Liver (tissue), 9 donors: ENCODE data around the gene CPED1. TPM values are rescaled to one million over a fixed set of nuclear protein-coding genes. Genes with fewer than 3 reads are reported as not detected.

ENCODE experiments used
- DNase-seq: peaks from one replicate; pipeline ENCODE4 v3.0.0-alpha.2; 2017; ENCODE audit warnings: low spot score
- H3K27ac ChIP-seq, 2 donors: one replicate each; pipeline ENCODE4 v1.7.0; 2013; ENCODE audit warnings: inconsistent platforms in 2 of 2, low read length in 2 of 2, control low read depth in 1 of 2, low read depth in 1 of 2, mild to moderate bottlenecking in 1 of 2
- H3K27me3 ChIP-seq, 4 donors: one replicate each; pipeline versions ENCODE4 v1.6.1 to v1.7.0; 2013; ENCODE audit warnings: low read length in 3 of 4, inconsistent platforms in 1 of 4, mild to moderate bottlenecking in 1 of 4, moderate library complexity in 1 of 4; ENCODE audit not compliant: control insufficient read depth in 4 of 4, insufficient read depth in 4 of 4
- H3K36me3 ChIP-seq, 4 donors: one replicate each; pipeline versions ENCODE4 v1.6.1 to v1.7.0; 2013; ENCODE audit warnings: low read length in 3 of 4, mild to moderate bottlenecking in 3 of 4, low read depth in 1 of 4, moderate library complexity in 1 of 4; ENCODE audit not compliant: control insufficient read depth in 4 of 4, insufficient read depth in 3 of 4
- H3K4me1 ChIP-seq, 4 donors: one replicate each; pipeline versions ENCODE4 v1.6.1 to v1.7.0; 2013; ENCODE audit warnings: low read length in 3 of 4, mild to moderate bottlenecking in 3 of 4, moderate library complexity in 1 of 4; ENCODE audit not compliant: control insufficient read depth in 4 of 4, insufficient read depth in 4 of 4
- H3K4me3 ChIP-seq, 3 donors: one replicate each; pipeline versions ENCODE4 v1.6.1 to v1.7.0; 2013; ENCODE audit warnings: low read length in 3 of 3, control low read depth in 1 of 3, low read depth in 1 of 3, mild to moderate bottlenecking in 1 of 3
- H3K9ac ChIP-seq, 2 donors: one replicate each; pipeline ENCODE4 v1.7.0; 2013; ENCODE audit warnings: low read length in 2 of 2, mild to moderate bottlenecking in 2 of 2, moderate library complexity in 2 of 2, control low read depth in 1 of 2, low read depth in 1 of 2
- H3K9me3 ChIP-seq, 4 donors: one replicate each; pipeline versions ENCODE4 v1.6.1 to v1.7.0; 2013; ENCODE audit warnings: low read length in 3 of 4; ENCODE audit not compliant: control insufficient read depth in 4 of 4
- EGR1 ChIP-seq, 2 donors: IDR thresholded peaks; 2 replicates each; pipeline ENCODE4 v1.6.1; 2016 to 2018; ENCODE audit warnings: antibody characterized with exemption in 2 of 2, low read depth in 2 of 2
- GABPA ChIP-seq, 2 donors: IDR thresholded peaks in 1 of 2; conservative IDR thresholded peaks in 1 of 2; 2 replicates each; pipeline ENCODE4 v1.6.1; 2016; ENCODE audit warnings: antibody characterized with exemption in 2 of 2, mild to moderate bottlenecking in 1 of 2, moderate library complexity in 1 of 2
- HNF4G ChIP-seq: IDR thresholded peaks from 2 replicates; pipeline ENCODE4 v1.6.1; 2016; ENCODE audit warnings: antibody characterized with exemption
- JUND ChIP-seq, 2 donors: IDR thresholded peaks; 2 replicates each; pipeline ENCODE4 v1.6.1; 2016; ENCODE audit warnings: antibody characterized with exemption in 2 of 2
- RAD21 ChIP-seq, 2 donors: IDR thresholded peaks; 2 replicates each; pipeline ENCODE4 v1.6.1; 2016; ENCODE audit warnings: antibody characterized with exemption in 2 of 2, mild to moderate bottlenecking in 2 of 2
- SP1 ChIP-seq: IDR thresholded peaks from 2 replicates; pipeline ENCODE4 v1.6.1; 2018; ENCODE audit warnings: antibody characterized with exemption, mild to moderate bottlenecking
- TAF1 ChIP-seq: conservative IDR thresholded peaks from 2 replicates; pipeline ENCODE4 v1.6.1; 2016; ENCODE audit warnings: antibody characterized with exemption, mild to moderate bottlenecking
- YY1 ChIP-seq: IDR thresholded peaks from 2 replicates; pipeline ENCODE4 v1.6.1; 2016; ENCODE audit warnings: antibody characterized with exemption, mild to moderate bottlenecking
- WGBS: extraction: QIAGEN DNeasy Blood & Tissue Kit; methylation state at CpG from one replicate; pipeline ENCODE4 v1.1.7; 2013; 5-methylcytosine and 5-hydroxymethylcytosine counted together
- polyA plus RNA-seq, 2 donors: library from polyadenylated mRNA; stranded (reverse) in 1 of 2; unstranded in 1 of 2; fragments of 200-250 nt in 1 of 2; fragments of >200 nt in 1 of 2; fragmentation: Nextera tagmentation in 1 of 2; extraction: Ambion mirVana in 1 of 2; gene quantifications; one replicate each; pipeline versions ENCODE4 v1.2.1 to v1.2.3, GENCODE V29; 2013 to 2015
- total RNA-seq, 2 donors: library from RNA; depleted of rRNA; stranded (reverse); fragments of >200 nt; gene quantifications; one replicate each; pipeline ENCODE4 v1.2.3, GENCODE V29; 2014
- TF ChIP-seq, protein P1 (sequence below): fragments of 150-350 bp; IDR thresholded peaks from 2 replicates; pipeline ENCODE4 v1.5.1; 2017; ENCODE audit warnings: improper control_type of control experiment, low read depth, low read length; ENCODE audit not compliant: missing input control
- TF ChIP-seq, protein P2 (sequence below): IDR thresholded peaks from 2 replicates; pipeline ENCODE4 v1.6.1; 2016; ENCODE audit warnings: antibody characterized with exemption, mild to moderate bottlenecking
- TF ChIP-seq, protein P3 (sequence below): IDR thresholded peaks from 2 replicates; pipeline ENCODE4 v1.6.1; 2016; ENCODE audit warnings: antibody characterized with exemption
- donor health status: healthy.
- donor health status: healthy.
- donor health status: healthy.
- donor health status: healthy.
- donor health status: healthy.

The CPED1 gene
- total and polyA plus RNA-seq, 4 donors: 8.5 to 58.0 (median 14.6) TPM

DNA sequence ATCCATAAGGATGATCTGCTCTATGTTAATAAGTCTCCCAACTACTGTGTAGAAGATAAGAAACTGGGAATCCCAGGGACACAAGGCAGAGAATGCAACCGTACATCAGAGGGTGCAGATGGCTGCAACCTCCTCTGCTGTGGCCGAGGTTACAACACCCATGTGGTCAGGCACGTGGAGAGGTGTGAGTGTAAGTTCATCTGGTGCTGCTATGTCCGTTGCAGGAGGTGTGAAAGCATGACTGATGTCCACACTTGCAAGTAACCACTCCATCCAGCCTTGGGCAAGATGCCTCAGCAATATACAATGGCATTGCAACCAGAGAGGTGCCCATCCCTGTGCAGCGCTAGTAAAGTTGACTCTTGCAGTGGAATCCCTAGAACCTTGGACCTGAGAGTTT, 350.6 kb downstream of the CPED1 start:
- peaks cover 0 to 1% (median 0%) of the 10 kb centered on the region in 4 donors for H3K36me3 ChIP-seq
- peaks cover 0 to 7% (median 0%) of the 10 kb centered on the region in 4 donors for H3K27me3 ChIP-seq
- H3K4me3 ChIP-seq: no peak overlapping the region
- WGBS: 81% methylated on average over 5 of the region's 5 CpGs
- H3K4me1 ChIP-seq: peaks cover 0 to 7% (median 3%) of the 10 kb centered on the region in 4 donors
- no peak overlapping the region for H3K27ac ChIP-seq
- no peaks in the 10 kb centered on the region for H3K9me3 ChIP-seq
- TF ChIP-seq, protein P1, sequence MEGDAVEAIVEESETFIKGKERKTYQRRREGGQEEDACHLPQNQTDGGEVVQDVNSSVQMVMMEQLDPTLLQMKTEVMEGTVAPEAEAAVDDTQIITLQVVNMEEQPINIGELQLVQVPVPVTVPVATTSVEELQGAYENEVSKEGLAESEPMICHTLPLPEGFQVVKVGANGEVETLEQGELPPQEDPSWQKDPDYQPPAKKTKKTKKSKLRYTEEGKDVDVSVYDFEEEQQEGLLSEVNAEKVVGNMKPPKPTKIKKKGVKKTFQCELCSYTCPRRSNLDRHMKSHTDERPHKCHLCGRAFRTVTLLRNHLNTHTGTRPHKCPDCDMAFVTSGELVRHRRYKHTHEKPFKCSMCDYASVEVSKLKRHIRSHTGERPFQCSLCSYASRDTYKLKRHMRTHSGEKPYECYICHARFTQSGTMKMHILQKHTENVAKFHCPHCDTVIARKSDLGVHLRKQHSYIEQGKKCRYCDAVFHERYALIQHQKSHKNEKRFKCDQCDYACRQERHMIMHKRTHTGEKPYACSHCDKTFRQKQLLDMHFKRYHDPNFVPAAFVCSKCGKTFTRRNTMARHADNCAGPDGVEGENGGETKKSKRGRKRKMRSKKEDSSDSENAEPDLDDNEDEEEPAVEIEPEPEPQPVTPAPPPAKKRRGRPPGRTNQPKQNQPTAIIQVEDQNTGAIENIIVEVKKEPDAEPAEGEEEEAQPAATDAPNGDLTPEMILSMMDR: no peak
- TF ChIP-seq HNF4G (no peak), EGR1 (IDR thresholded peaks at IDR 0.05; ENCODE audit: low read depth in 2 of 2) (no peak), SP1 (no peak), YY1 (no peak)
- no peak overlapping the region for H3K9ac ChIP-seq
- no peak for DNase-seq

DNA sequence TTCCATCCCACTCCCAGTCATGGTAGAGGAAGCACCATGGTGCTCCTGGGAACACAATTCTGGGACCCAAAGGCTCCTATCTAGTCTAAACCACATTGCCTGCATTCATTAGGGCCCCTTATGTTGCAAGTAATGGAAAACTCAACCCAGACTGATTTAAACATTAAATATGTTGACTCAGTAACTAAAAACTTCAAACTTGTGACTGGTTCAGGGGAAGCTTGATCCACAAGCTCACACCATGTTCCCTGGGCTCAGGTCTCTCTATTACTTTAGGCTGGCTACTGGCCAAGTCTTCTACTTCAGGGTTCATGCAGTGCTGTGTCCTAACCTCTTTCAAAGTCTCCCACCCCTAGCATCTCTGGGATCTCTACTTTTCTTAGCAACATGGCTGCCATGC, 353.4 kb downstream of the CPED1 start:
- Histone ChIP-seq H3K4me3 (no peak overlapping the region), H3K27me3 (no peaks in the 10 kb centered on the region), H3K27ac (no peak overlapping the region), H3K9ac (no peak overlapping the region), H3K9me3 (no peaks in the 10 kb centered on the region), H3K36me3 (peaks cover 0 to 1% (median 0%) of the 10 kb centered on the region in 4 donors), H3K4me1 (peaks cover 0 to 7% (median 3%) of the 10 kb centered on the region in 4 donors)
- no peak for TF ChIP-seq HNF4G
- TF ChIP-seq, protein P2, sequence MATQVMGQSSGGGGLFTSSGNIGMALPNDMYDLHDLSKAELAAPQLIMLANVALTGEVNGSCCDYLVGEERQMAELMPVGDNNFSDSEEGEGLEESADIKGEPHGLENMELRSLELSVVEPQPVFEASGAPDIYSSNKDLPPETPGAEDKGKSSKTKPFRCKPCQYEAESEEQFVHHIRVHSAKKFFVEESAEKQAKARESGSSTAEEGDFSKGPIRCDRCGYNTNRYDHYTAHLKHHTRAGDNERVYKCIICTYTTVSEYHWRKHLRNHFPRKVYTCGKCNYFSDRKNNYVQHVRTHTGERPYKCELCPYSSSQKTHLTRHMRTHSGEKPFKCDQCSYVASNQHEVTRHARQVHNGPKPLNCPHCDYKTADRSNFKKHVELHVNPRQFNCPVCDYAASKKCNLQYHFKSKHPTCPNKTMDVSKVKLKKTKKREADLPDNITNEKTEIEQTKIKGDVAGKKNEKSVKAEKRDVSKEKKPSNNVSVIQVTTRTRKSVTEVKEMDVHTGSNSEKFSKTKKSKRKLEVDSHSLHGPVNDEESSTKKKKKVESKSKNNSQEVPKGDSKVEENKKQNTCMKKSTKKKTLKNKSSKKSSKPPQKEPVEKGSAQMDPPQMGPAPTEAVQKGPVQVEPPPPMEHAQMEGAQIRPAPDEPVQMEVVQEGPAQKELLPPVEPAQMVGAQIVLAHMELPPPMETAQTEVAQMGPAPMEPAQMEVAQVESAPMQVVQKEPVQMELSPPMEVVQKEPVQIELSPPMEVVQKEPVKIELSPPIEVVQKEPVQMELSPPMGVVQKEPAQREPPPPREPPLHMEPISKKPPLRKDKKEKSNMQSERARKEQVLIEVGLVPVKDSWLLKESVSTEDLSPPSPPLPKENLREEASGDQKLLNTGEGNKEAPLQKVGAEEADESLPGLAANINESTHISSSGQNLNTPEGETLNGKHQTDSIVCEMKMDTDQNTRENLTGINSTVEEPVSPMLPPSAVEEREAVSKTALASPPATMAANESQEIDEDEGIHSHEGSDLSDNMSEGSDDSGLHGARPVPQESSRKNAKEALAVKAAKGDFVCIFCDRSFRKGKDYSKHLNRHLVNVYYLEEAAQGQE: no peak
- no peak for TF ChIP-seq YY1
- TF ChIP-seq, protein P3, sequence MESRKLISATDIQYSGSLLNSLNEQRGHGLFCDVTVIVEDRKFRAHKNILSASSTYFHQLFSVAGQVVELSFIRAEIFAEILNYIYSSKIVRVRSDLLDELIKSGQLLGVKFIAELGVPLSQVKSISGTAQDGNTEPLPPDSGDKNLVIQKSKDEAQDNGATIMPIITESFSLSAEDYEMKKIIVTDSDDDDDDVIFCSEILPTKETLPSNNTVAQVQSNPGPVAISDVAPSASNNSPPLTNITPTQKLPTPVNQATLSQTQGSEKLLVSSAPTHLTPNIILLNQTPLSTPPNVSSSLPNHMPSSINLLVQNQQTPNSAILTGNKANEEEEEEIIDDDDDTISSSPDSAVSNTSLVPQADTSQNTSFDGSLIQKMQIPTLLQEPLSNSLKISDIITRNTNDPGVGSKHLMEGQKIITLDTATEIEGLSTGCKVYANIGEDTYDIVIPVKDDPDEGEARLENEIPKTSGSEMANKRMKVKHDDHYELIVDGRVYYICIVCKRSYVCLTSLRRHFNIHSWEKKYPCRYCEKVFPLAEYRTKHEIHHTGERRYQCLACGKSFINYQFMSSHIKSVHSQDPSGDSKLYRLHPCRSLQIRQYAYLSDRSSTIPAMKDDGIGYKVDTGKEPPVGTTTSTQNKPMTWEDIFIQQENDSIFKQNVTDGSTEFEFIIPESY: no peak
- TF ChIP-seq, protein P1: no peak
- no peak for TF ChIP-seq RAD21 (IDR thresholded peaks at IDR 0.05)
- TF ChIP-seq SP1: no peak
- TF ChIP-seq GABPA (IDR thresholded peaks at IDR 0.05 in 1 of 2, conservative IDR thresholded peaks at IDR 0.05 in 1 of 2): no peak
- TF ChIP-seq JUND (IDR thresholded peaks at IDR 0.05): no peak
- TF ChIP-seq TAF1: no peak
- no peak for DNase-seq
